Effector memory CD8-positive, alpha-beta T cell (primary cell): ENCODE data around the gene TECTB.

Experiments
- ATAC-seq: fragments of 150-1000 bp; cut with Tn5 transposase; replicated peaks from 2 replicates; pipeline ENCODE4 v1.10.0; 2021; ENCODE audit warnings: mild to moderate bottlenecking, moderate library complexity
- DNase-seq, 3 experiments: peaks; one replicate each; pipeline ENCODE4 v3.0.0; 2021
- H3K27ac Mint-ChIP-seq, 2 donors: one replicate each; pipeline ENCODE4 v1.8.0; 2022; ENCODE audit warnings: mild to moderate bottlenecking in 2 of 2, mixed read lengths in 2 of 2, moderate library complexity in 2 of 2
- H3K27me3 Mint-ChIP-seq, 2 donors: one replicate each; pipeline ENCODE4 v1.8.0; 2022; ENCODE audit warnings: mixed read lengths in 2 of 2
- H3K36me3 Mint-ChIP-seq: one replicate; pipeline ENCODE4 v1.8.0; 2022; ENCODE audit warnings: mild to moderate bottlenecking, moderate library complexity, mixed read lengths; ENCODE audit not compliant: insufficient read depth
- H3K4me1 Mint-ChIP-seq, 2 donors: one replicate each; pipeline ENCODE4 v1.8.0; 2022; ENCODE audit warnings: low read depth in 2 of 2, mixed read lengths in 2 of 2
- H3K4me3 Mint-ChIP-seq, 2 donors: one replicate each; pipeline ENCODE4 v1.8.0; 2022; ENCODE audit warnings: mild to moderate bottlenecking in 2 of 2, mixed read lengths in 2 of 2, moderate library complexity in 2 of 2
- H3K9me3 Mint-ChIP-seq, 2 donors: one replicate each; pipeline ENCODE4 v1.8.0; 2022; ENCODE audit warnings: mixed read lengths in 2 of 2
- total RNA-seq, 9 experiments: gene quantifications; one replicate each; lab custom pipeline; 2026; lab: John Stamatoyannopoulos, UW

The TECTB gene
- 0 reads per million in 9 experiments for total RNA-seq

- Mint-ChIP-seq H3K4me3 (no peak within 1 kb of the TSS), H3K4me1 (no peaks in the 10 kb centered on the region), H3K27ac (no peak within 1 kb of the TSS), H3K27me3 (peaks cover 39 to 74% of the 10 kb centered on the region in 2 donors), H3K36me3 (no peaks in the 10 kb centered on the region), H3K9me3 (no peaks in the 10 kb centered on the region)
- ATAC-seq (no peak), DNase-seq (no peak)
Measured at GRCh38 chr10:112283100-112283499, at the start of gene TECTB. TECTB (plus strand) TSS chr10:112283400; CDS start chr10:112283735, 335 bp downstream.

- Mint-ChIP-seq H3K4me1 (no peaks in the 10 kb centered on the region), H3K27me3 (peaks cover 29 to 36% of the 10 kb centered on the region in 2 donors), H3K36me3 (no peaks in the 10 kb centered on the region), H3K9me3 (no peaks in the 10 kb centered on the region), H3K4me3 (no peak overlapping the region), H3K27ac (no peak overlapping the region)
- DNase-seq, result no peak
- no peak for ATAC-seq
Measured at GRCh38 chr10:112235141-112235540, 48.1 kb upstream of the TECTB start.

- H3K36me3 Mint-ChIP-seq, result no peaks in the 10 kb centered on the region
- no peak overlapping the region for H3K4me3 Mint-ChIP-seq
- DNase-seq (no peak), ATAC-seq (no peak)
- no peaks in the 10 kb centered on the region for H3K4me1 Mint-ChIP-seq
- H3K27ac Mint-ChIP-seq, result no peak overlapping the region
- H3K9me3 Mint-ChIP-seq, result peaks cover 0 to under 1% of the 10 kb centered on the region in 2 donors
- H3K27me3 Mint-ChIP-seq, result peaks cover 32 to 39% of the 10 kb centered on the region in 2 donors
Measured at GRCh38 chr10:112235920-112236319, 47.3 kb upstream of the TECTB start.

GRCh38 chr10:112236486-112236885 is 46.7 kb upstream of the TECTB start:
- no peaks in the 10 kb centered on the region for H3K4me1 Mint-ChIP-seq
- no peak for DNase-seq
- H3K27me3 Mint-ChIP-seq, result peaks cover 32 to 39% of the 10 kb centered on the region in 2 donors
- ATAC-seq, result no peak
- H3K9me3 Mint-ChIP-seq, result peaks cover 0 to 2% of the 10 kb centered on the region in 2 donors
- no peaks in the 10 kb centered on the region for H3K36me3 Mint-ChIP-seq
- H3K27ac Mint-ChIP-seq, result no peak overlapping the region
- H3K4me3 Mint-ChIP-seq, result no peak overlapping the region

GRCh38 chr10:112239347-112239746 is 43.9 kb upstream of the TECTB start:
- H3K27ac Mint-ChIP-seq, result no peak overlapping the region
- no peak for ATAC-seq
- DNase-seq, result no peak
- H3K4me1 Mint-ChIP-seq, result no peaks in the 10 kb centered on the region
- peaks cover 0 to 2% of the 10 kb centered on the region in 2 donors for H3K9me3 Mint-ChIP-seq
- peaks cover 42 to 47% of the 10 kb centered on the region in 2 donors for H3K27me3 Mint-ChIP-seq
- H3K36me3 Mint-ChIP-seq, result no peaks in the 10 kb centered on the region
- H3K4me3 Mint-ChIP-seq, result no peak overlapping the region

- Mint-ChIP-seq H3K4me3 (no peak overlapping the region), H3K9me3 (peaks cover 0 to 2% of the 10 kb centered on the region in 2 donors), H3K4me1 (no peaks in the 10 kb centered on the region), H3K36me3 (no peaks in the 10 kb centered on the region), H3K27ac (no peak overlapping the region), H3K27me3 (peaks cover 39 to 47% of the 10 kb centered on the region in 2 donors)
- DNase-seq (no peak), ATAC-seq (no peak)
Measured at GRCh38 chr10:112240441-112240840, 42.8 kb upstream of the TECTB start.

GRCh38 chr10:112241651-112242341 is 41.4 kb upstream of the TECTB start:
- H3K36me3 Mint-ChIP-seq, result no peaks in the 10 kb centered on the region
- no peak overlapping the region for H3K27ac Mint-ChIP-seq
- no peaks in the 10 kb centered on the region for H3K4me1 Mint-ChIP-seq
- no peak overlapping the region for H3K4me3 Mint-ChIP-seq
- no peak for ATAC-seq
- no peak for DNase-seq
- peaks cover 0 to 2% of the 10 kb centered on the region in 2 donors for H3K9me3 Mint-ChIP-seq
- peaks cover 47 to 53% of the 10 kb centered on the region in 2 donors for H3K27me3 Mint-ChIP-seq

GRCh38 chr10:112242769-112243168 is 40.4 kb upstream of the TECTB start:
- Mint-ChIP-seq H3K27me3 (peaks cover 47 to 63% of the 10 kb centered on the region in 2 donors), H3K36me3 (no peaks in the 10 kb centered on the region)

GRCh38 chr10:112243713-112244112 is 39.5 kb upstream of the TECTB start:
- H3K4me3 Mint-ChIP-seq, result no peak overlapping the region

More at GRCh38 chr10:112242769-112243168, 40.4 kb upstream of the TECTB start:
- DNase-seq, result no peak
- Mint-ChIP-seq H3K9me3 (peaks cover 0 to 2% of the 10 kb centered on the region in 2 donors), H3K4me3 (no peak overlapping the region), H3K27ac (no peak overlapping the region), H3K4me1 (no peaks in the 10 kb centered on the region)
- ATAC-seq, result no peak

GRCh38 chr10:112244197-112244596 is 39.0 kb upstream of the TECTB start:
- peaks cover 40 to 73% of the 10 kb centered on the region in 2 donors for H3K27me3 Mint-ChIP-seq
- no peak for ATAC-seq
- peaks cover 0 to 3% of the 10 kb centered on the region in 2 donors for H3K9me3 Mint-ChIP-seq
- no peak overlapping the region for H3K27ac Mint-ChIP-seq
- H3K36me3 Mint-ChIP-seq, result no peaks in the 10 kb centered on the region
- H3K4me1 Mint-ChIP-seq, result no peaks in the 10 kb centered on the region
- no peak for DNase-seq
- no peak overlapping the region for H3K4me3 Mint-ChIP-seq

More at GRCh38 chr10:112243713-112244112, 39.5 kb upstream of the TECTB start:
- DNase-seq (no peak), ATAC-seq (no peak)
- Mint-ChIP-seq H3K4me1 (no peaks in the 10 kb centered on the region), H3K27ac (no peak overlapping the region), H3K36me3 (no peaks in the 10 kb centered on the region), H3K27me3 (peaks cover 40 to 71% of the 10 kb centered on the region in 2 donors), H3K9me3 (peaks cover 0 to 3% of the 10 kb centered on the region in 2 donors)

- ATAC-seq (no peak), DNase-seq (no peak)
- Mint-ChIP-seq H3K27me3 (peaks cover 30 to 55% of the 10 kb centered on the region in 2 donors), H3K4me1 (no peaks in the 10 kb centered on the region), H3K9me3 (peaks cover 0 to 2% of the 10 kb centered on the region in 2 donors), H3K36me3 (no peaks in the 10 kb centered on the region), H3K4me3 (no peak overlapping the region), H3K27ac (no peak overlapping the region)
Measured at GRCh38 chr10:112247791-112248190, 35.4 kb upstream of the TECTB start.

GRCh38 chr10:112248584-112249295 is 34.5 kb upstream of the TECTB start:
- Mint-ChIP-seq H3K27me3 (peaks cover 29 to 45% of the 10 kb centered on the region in 2 donors), H3K9me3 (peaks cover 0 to 2% of the 10 kb centered on the region in 2 donors), H3K4me3 (no peak overlapping the region), H3K4me1 (no peaks in the 10 kb centered on the region), H3K27ac (no peak overlapping the region), H3K36me3 (no peaks in the 10 kb centered on the region)
- DNase-seq, result no peak
- ATAC-seq, result no peak

- Mint-ChIP-seq H3K36me3 (no peaks in the 10 kb centered on the region), H3K4me1 (no peaks in the 10 kb centered on the region), H3K9me3 (peaks cover 0 to 2% of the 10 kb centered on the region in 2 donors), H3K27ac (no peak overlapping the region), H3K27me3 (peaks cover 29 to 40% of the 10 kb centered on the region in 2 donors), H3K4me3 (no peak overlapping the region)
- ATAC-seq, result no peak
- DNase-seq, result no peak
Measured at GRCh38 chr10:112249722-112250121, 33.5 kb upstream of the TECTB start.

GRCh38 chr10:112250555-112250954 is 32.6 kb upstream of the TECTB start:
- Mint-ChIP-seq H3K9me3 (peaks cover 0 to 2% of the 10 kb centered on the region in 2 donors), H3K27me3 (peaks cover 23 to 40% of the 10 kb centered on the region in 2 donors), H3K4me3 (no peak overlapping the region), H3K27ac (no peak overlapping the region), H3K36me3 (no peaks in the 10 kb centered on the region), H3K4me1 (no peaks in the 10 kb centered on the region)
- DNase-seq (no peak), ATAC-seq (no peak)
